Uterus (tissue), 4 donors: ENCODE results near the gene C6orf62. TPM values are rescaled to one million over a fixed set of nuclear protein-coding genes. Genes with fewer than 3 reads are reported as not detected.

Experiments used
- DNase-seq, 2 donors: peaks; one replicate each; pipeline ENCODE4 v3.0.0-alpha.2; 2019 to 2020
- H3K27ac ChIP-seq, 2 donors: fragments of 200-600 bp; sonication (generic); 1 replicate in 1 of 2; 2 replicates in 1 of 2; pipeline ENCODE4 v1.5.1; 2016 to 2018
- H3K27me3 ChIP-seq, 2 donors: fragments of 200-600 bp; sonication (generic); one replicate each; pipeline ENCODE4 v1.5.1; 2018 to 2019; ENCODE audit warnings: control low read depth in 1 of 2
- H3K36me3 ChIP-seq, 2 donors: fragments of 200-600 bp; sonication (generic); one replicate each; pipeline ENCODE4 v1.5.1; 2019; ENCODE audit warnings: control low read depth in 1 of 2
- H3K4me1 ChIP-seq, 2 donors: fragments of 200-600 bp; sonication (generic); one replicate each; pipeline ENCODE4 v1.5.1; 2018 to 2019; ENCODE audit warnings: control low read depth in 1 of 2
- H3K4me3 ChIP-seq, 2 donors: fragments of 200-600 bp; sonication (generic); 1 replicate in 1 of 2; 2 replicates in 1 of 2; pipeline ENCODE4 v1.5.1; 2018 to 2019; ENCODE audit warnings: mild to moderate bottlenecking in 1 of 2
- H3K9me3 ChIP-seq, 2 donors: fragments of 200-600 bp; sonication (generic); one replicate each; pipeline ENCODE4 v1.5.1; 2019; ENCODE audit warnings: control low read depth in 1 of 2
- CTCF ChIP-seq, 4 experiments: fragments of 200-600 bp in 2 of 4; fragments of 450-650 bp in 2 of 4; sonication (generic) in 2 of 4; IDR thresholded peaks; one replicate each; pipeline ENCODE4 v1.5.1; 2016 to 2019; ENCODE audit warnings: antibody characterized with exemption in 4 of 4, mild to moderate bottlenecking in 2 of 4, moderate library complexity in 1 of 4
- POLR2A ChIP-seq, 2 donors: fragments of 450-650 bp; IDR thresholded peaks; one replicate each; pipeline ENCODE4 v1.6.1; 2016; ENCODE audit warnings: antibody characterized with exemption in 2 of 2, mild to moderate bottlenecking in 1 of 2, moderate library complexity in 1 of 2
- intact Hi-C: fragments of 100-400 bp; cut with DNase I; formaldehyde crosslinking; loops from one replicate; pipeline ENCODE4 v1.15.1; 2023; ENCODE audit warnings: low total_unique reads
- total RNA-seq, 4 donors: library from RNA; depleted of rRNA in 3 of 4; stranded (reverse); fragments of >200 nt in 3 of 4; gene quantifications; one replicate each; pipeline versions ENCODE4 v1.1.0 to v1.2.4, GENCODE V29; 2014 to 2023
- donor health status: DM: yes; HTN: yes; CAD: no.

C6orf62 gene
- total RNA-seq, 4 donors from 2014 or later, result 14.3 to 93.7 (median 59.9) TPM

DNA sequence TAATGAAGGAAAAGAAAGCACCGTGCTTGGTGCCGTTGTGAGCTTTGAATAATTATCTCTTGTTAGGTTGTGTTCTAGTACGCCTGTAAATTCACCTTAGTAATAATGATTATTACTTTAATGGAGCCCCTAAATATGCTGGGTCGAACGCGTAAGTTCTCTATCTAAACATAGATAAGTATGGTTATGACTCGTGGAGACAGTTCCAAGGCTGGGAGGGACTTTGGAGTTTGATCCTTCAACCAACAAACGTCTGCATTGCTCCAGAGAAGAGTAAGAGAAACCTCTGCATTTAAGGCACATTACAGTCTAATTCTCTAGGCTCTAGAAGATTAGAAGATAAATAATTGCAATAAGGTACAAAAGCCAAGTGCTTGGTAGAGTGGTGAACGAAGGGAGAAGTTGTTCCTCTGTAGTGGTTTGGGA lies 51.6 kb downstream of the C6orf62 start:
- DNase-seq, result no peak

GRCh38 chr6:24666641-24667377 lies 52.1 kb downstream of the C6orf62 start, which contains the start of the genes ACOT13 and TDP2:
ACOT13 (plus strand) TSS chr6:24667077; CDS start chr6:24667264, 187 bp downstream.
TDP2 (minus strand) TSS chr6:24666899; CDS start chr6:24666862, 37 bp downstream.
- Histone ChIP-seq H3K36me3 (no peaks in the 10 kb centered on the region), H3K27me3 (no peaks in the 10 kb centered on the region), H3K4me3 (peak within 1 kb of the TSS; percentile 80 to 82), H3K9me3 (no peaks in the 10 kb centered on the region), H3K4me1 (peaks cover 0 to 6% of the 10 kb centered on the region in 2 donors), H3K27ac (peak within 1 kb of the TSS; percentile 78 to 89)
- intact Hi-C loops, result no loop called here
- DNase-seq, result peak; percentile 94 to 96
- peak; percentile 38 to 66 (median 52) for TF ChIP-seq CTCF (IDR thresholded peaks at IDR 0.05)
- peak; percentile 72 to 84 for TF ChIP-seq POLR2A (IDR thresholded peaks at IDR 0.05)

More for the DNA sequence above, 51.6 kb downstream of the C6orf62 start:
- TF ChIP-seq CTCF (IDR thresholded peaks at IDR 0.05), result no peak
- TF ChIP-seq POLR2A (IDR thresholded peaks at IDR 0.05), result no peak
- Histone ChIP-seq H3K9me3 (no peaks in the 10 kb centered on the region), H3K27me3 (no peaks in the 10 kb centered on the region), H3K36me3 (no peaks in the 10 kb centered on the region), H3K27ac (peak overlapping the region; percentile 78 to 89), H3K4me1 (peaks cover 0 to 6% of the 10 kb centered on the region in 2 donors), H3K4me3 (peak overlapping the region; percentile 80 to 82)
- intact Hi-C loops, result no loop called here

GRCh38 chr6:24666097-24666640 lies 52.8 kb downstream of the C6orf62 start:
- Histone ChIP-seq H3K4me3 (peak overlapping the region; percentile 80 to 82), H3K27ac (peak overlapping the region; percentile 78 to 89), H3K36me3 (no peaks in the 10 kb centered on the region), H3K27me3 (no peaks in the 10 kb centered on the region), H3K9me3 (no peaks in the 10 kb centered on the region), H3K4me1 (peaks cover 0 to 6% of the 10 kb centered on the region in 2 donors)
- intact Hi-C loops, result no loop called here
- TF ChIP-seq CTCF (IDR thresholded peaks at IDR 0.05) (no peak), POLR2A (IDR thresholded peaks at IDR 0.05) (no peak)
- peak in 1 of 2 donors; percentile 37 for DNase-seq

DNA sequence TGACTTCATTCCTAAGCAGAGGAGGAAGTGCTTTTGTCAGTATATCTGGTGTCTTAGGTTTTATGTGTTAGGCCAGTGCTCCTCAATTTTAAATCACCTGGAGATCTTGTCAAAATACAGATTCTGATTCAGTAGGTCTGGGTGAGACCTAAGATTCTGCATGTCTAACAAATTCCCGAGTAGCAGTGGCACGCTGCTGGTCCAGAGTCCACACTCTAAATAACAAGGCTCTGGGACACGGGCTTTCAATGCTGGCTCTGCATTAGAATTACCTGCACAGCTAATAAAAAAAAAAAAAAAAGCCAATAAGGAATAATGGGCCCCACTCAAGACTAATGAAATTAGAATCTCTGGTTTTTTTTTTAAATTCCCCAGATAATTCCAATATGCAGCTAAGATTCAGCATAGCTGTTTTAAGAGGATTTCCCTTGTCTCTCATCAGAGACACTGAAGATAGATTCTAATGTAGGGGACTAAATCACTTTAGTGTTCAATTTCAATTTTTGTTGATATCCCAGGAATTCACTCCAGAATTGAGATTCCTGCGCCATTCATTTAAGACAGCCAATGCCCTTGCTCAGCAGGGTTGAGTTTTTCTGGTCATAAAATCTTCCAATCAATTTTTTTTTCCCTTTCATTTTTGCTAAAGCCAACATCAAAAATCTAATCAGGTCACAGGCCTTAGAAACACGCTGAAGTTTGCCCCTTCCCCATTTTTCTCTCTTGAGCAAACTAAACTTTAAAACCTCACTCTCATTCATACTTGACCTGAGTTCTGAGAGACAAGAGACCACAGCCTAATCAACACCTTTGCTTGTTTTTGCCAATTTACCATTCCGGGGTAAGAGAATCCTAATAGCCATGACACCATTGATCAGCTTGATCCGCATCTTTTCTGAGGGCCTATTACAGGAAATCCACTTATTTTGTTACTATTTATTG lies 54.6 kb downstream of the C6orf62 start:
- H3K9me3 ChIP-seq, result no peaks in the 10 kb centered on the region
- no peak overlapping the region for H3K27ac ChIP-seq
- H3K36me3 ChIP-seq, result no peaks in the 10 kb centered on the region
- H3K4me1 ChIP-seq, result peaks cover 0 to 6% of the 10 kb centered on the region in 2 donors
- no peak overlapping the region for H3K4me3 ChIP-seq
- no peak for DNase-seq
- no peaks in the 10 kb centered on the region for H3K27me3 ChIP-seq
- TF ChIP-seq POLR2A (IDR thresholded peaks at IDR 0.05) (no peak), CTCF (IDR thresholded peaks at IDR 0.05) (no peak)
- intact Hi-C loops, result no loop called here
